Fibroblast of peridontal ligament (primary cell): Measurements from ENCODE around the gene RAP1GAP2.
"Not testable (repeated sequence)": the region's sequence is repeated elsewhere in the genome, so short reads cannot be mapped to it uniquely, and the experiment has no call there.

Experiments used
- DNase-seq: peaks from one replicate; pipeline ENCODE4 v3.0.0-alpha.2; 2010; ENCODE audit errors: extremely low read depth

The RAP1GAP2 gene

GRCh38 chr17:2967515-2967914, 171.3 kb downstream of the RAP1GAP2 start:
- no peak for DNase-seq

GRCh38 chr17:2971851-2972250, 175.6 kb downstream of the RAP1GAP2 start:
- no peak for DNase-seq

DNA sequence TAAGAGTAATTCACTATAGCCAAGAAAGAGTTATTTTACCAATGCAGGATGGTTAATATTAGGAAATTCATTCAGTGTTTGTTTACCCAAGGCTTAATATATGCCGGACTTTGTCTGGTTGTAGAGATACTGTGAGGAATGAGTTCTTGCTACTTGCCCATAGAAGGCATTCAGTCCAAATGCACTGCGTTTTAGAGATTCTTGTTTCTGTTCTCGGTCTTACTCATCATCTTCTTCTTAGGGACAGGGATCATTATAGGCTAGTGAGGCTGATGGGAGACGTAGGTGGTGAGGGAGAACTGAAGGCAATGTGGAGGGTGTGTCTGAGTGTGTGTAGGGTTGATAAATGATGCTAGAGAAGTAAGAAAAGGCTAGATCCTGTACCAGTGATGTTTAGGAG, 176.5 kb downstream of the RAP1GAP2 start:
- no peak for DNase-seq

DNA sequence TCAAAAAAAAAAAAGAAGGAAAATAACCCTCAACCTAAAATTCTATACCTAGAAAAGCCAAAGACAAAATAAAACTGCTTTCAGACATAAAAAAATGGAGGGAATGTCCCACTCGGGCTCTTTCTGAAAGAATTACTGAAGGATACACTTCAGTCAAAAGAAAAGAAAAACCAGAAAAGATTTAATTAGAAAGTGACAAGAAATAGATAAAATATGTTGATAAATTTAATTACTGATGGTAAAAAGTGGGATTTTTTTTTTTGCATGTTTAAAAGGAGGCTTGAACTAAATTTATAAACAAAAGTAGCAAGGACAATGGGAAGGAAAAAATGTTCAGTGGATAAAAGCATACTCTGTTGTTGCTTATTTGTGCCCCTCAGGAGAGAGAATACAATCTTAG, 178.1 kb downstream of the RAP1GAP2 start:
- no peak for DNase-seq

GRCh38 chr17:2975469-2975958, 179.3 kb downstream of the RAP1GAP2 start:
- no peak for DNase-seq

DNA sequence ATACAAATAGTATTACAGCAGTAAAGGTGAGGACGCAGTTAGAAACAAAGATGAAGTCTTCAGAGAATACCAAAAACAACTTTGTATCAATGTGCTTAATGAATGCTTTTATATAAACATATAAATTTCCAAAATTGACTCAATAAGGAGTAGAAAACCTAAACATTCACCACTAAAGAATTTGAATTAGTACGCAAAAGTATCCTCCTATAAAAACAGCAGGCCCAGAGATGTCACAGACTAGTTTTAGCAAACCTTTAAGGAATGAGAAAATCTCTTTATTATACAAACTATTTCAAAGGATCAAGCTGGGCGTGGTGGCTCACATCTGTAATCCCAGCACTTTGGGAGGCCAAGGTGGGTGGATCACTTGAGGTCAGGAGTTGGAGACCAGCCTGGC, 180.9 kb downstream of the RAP1GAP2 start:
- DNase-seq: no peak

GRCh38 chr17:2978116-2978515, 181.9 kb downstream of the RAP1GAP2 start:
- no peak for DNase-seq

- DNase-seq: no peak
Observed at GRCh38 chr17:2978991-2979390, 182.8 kb downstream of the RAP1GAP2 start.

DNA sequence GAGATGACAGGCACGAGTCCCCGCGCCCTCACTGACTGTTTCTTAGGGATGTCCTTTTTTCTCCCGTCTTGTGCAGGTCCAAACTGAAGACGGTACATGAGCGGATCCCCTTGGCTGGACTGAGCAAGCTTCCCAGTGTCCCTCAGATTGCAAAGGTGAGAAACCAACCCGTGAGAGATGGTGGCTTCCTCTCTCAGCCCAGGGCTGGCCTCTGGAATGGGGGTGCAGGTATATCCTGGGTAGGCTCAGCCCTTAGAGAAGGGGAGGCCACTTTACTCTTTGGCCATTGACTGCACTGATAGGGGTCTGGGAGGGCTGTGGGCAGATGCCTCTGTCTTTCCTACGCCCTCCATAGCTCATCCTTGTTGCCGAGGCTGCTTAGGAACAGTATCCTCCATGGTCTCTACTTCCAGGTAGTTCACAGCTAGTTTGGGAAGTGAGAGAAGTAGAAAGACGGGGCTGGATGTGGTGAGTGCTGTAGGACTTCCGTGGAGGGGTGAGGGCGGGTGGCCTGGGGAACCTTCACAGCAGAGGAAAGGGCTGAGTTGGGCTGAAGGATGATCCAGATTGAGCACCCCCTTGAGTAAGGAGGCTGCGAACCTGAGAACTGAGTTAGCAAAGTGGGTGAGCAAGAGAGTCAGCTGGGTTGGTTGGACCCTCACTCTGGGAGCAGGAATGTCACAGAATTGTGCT, 184.1 kb downstream of the RAP1GAP2 start:
- no peak for DNase-seq

GRCh38 chr17:2980904-2981246, 184.6 kb downstream of the RAP1GAP2 start:
- DNase-seq: no peak

GRCh38 chr17:2981325-2981724, 185.1 kb downstream of the RAP1GAP2 start:
- no peak for DNase-seq

- no peak for DNase-seq
Observed at GRCh38 chr17:2982854-2983253, 186.6 kb downstream of the RAP1GAP2 start.

DNA sequence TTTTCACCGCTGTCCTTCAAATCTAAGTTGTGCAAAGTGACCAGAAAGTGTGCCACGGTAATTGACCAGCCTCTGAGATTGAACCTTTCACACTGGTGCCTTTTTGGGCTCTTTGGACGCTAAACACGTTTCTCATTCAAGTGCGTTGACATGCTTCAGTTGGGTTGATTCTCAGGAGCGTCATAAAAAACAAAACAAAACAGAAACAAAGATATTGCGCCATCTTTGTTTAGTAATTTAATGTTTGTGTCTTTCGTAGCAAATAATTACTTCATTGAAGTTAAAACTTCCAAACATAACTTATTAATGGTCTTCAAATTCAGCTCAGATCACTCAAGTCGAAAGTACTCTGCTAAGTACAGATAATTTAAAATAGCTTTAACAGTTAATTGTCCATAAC, 187.0 kb downstream of the RAP1GAP2 start:
- DNase-seq: no peak

- no peak for DNase-seq
Observed at GRCh38 chr17:2985318-2985717, 189.1 kb downstream of the RAP1GAP2 start.

GRCh38 chr17:2986925-2987324, 190.7 kb downstream of the RAP1GAP2 start:
- DNase-seq: no peak

- DNase-seq: not testable (repeated sequence)
Observed at GRCh38 chr17:2989396-2989795, 193.2 kb downstream of the RAP1GAP2 start.

GRCh38 chr17:2989855-2990254, 193.6 kb downstream of the RAP1GAP2 start:
- DNase-seq: no peak

GRCh38 chr17:2990396-2990795, 194.2 kb downstream of the RAP1GAP2 start:
- DNase-seq: no peak

GRCh38 chr17:2991396-2992180, 195.3 kb downstream of the RAP1GAP2 start:
- DNase-seq: not testable (repeated sequence)

GRCh38 chr17:2994441-2994840, 198.2 kb downstream of the RAP1GAP2 start:
- no peak for DNase-seq

GRCh38 chr17:2995377-2995776, 199.1 kb downstream of the RAP1GAP2 start:
- no peak for DNase-seq

- DNase-seq: peak; percentile 23
Observed at GRCh38 chr17:2995886-2996809, 199.9 kb downstream of the RAP1GAP2 start.
